ENCODE results near the gene CFAP251.

CFAP251 gene

GRCh38 chr12:121893961-121894460, 24.4 kb upstream of the CFAP251 start:
- in situ Hi-C loops (cut with HindIII; ENCODE audit: low sequenced_read_pairs) = no loop called here
- TF ChIP-seq CTCF (IDR thresholded peaks at IDR 0.05; ENCODE audit: low read depth, low read length, missing control alignments) = no peak
- H3K4me3 ChIP-seq (ENCODE audit: low read depth, low read length) = no peak overlapping the region
- DNase-seq (ENCODE audit: low read depth) = peak; percentile 45

- H3K4me3 ChIP-seq (ENCODE audit: low read depth, low read length) = no peak overlapping the region
- peak; percentile 51 for TF ChIP-seq CTCF (IDR thresholded peaks at IDR 0.05; ENCODE audit: low read depth, low read length, missing control alignments)
- DNase-seq (ENCODE audit: low read depth) = peak; percentile 42
- in situ Hi-C loops (cut with HindIII; ENCODE audit: low sequenced_read_pairs) = no loop called here
Measured at GRCh38 chr12:121894633-121895032, 23.8 kb upstream of the CFAP251 start.

GRCh38 chr12:121898287-121898686, 20.1 kb upstream of the CFAP251 start:
- no peak for TF ChIP-seq CTCF (IDR thresholded peaks at IDR 0.05; ENCODE audit: low read depth, low read length, missing control alignments)
- no peak overlapping the region for H3K4me3 ChIP-seq (ENCODE audit: low read depth, low read length)
- DNase-seq (ENCODE audit: low read depth) = no peak
- in situ Hi-C loops (cut with HindIII; ENCODE audit: low sequenced_read_pairs) = no loop called here

- H3K4me3 ChIP-seq (ENCODE audit: low read depth, low read length) = no peak overlapping the region
- DNase-seq (ENCODE audit: low read depth) = no peak
- in situ Hi-C loops (cut with HindIII; ENCODE audit: low sequenced_read_pairs) = no loop called here
- TF ChIP-seq CTCF (IDR thresholded peaks at IDR 0.05; ENCODE audit: low read depth, low read length, missing control alignments) = no peak
Measured at GRCh38 chr12:121899590-121899989, 18.8 kb upstream of the CFAP251 start.

- in situ Hi-C loops (cut with HindIII; ENCODE audit: low sequenced_read_pairs) = no loop called here
Measured at GRCh38 chr12:121903202-121903601, 15.2 kb upstream of the CFAP251 start.

GRCh38 chr12:121905746-121906145, 12.6 kb upstream of the CFAP251 start:
- no peak for DNase-seq (ENCODE audit: low read depth)
- no peak for TF ChIP-seq CTCF (IDR thresholded peaks at IDR 0.05; ENCODE audit: low read depth, low read length, missing control alignments)
- H3K4me3 ChIP-seq (ENCODE audit: low read depth, low read length) = no peak overlapping the region
- in situ Hi-C loops (cut with HindIII; ENCODE audit: low sequenced_read_pairs) = no loop called here

More at GRCh38 chr12:121903202-121903601, 15.2 kb upstream of the CFAP251 start:
- DNase-seq (ENCODE audit: low read depth) = no peak
- H3K4me3 ChIP-seq (ENCODE audit: low read depth, low read length) = no peak overlapping the region
- TF ChIP-seq CTCF (IDR thresholded peaks at IDR 0.05; ENCODE audit: low read depth, low read length, missing control alignments) = no peak

- in situ Hi-C loops (cut with HindIII; ENCODE audit: low sequenced_read_pairs) = no loop called here
- no peak for TF ChIP-seq CTCF (IDR thresholded peaks at IDR 0.05; ENCODE audit: low read depth, low read length, missing control alignments)
- H3K4me3 ChIP-seq (ENCODE audit: low read depth, low read length) = no peak overlapping the region
- no peak for DNase-seq (ENCODE audit: low read depth)
Measured at GRCh38 chr12:121908702-121909101, 9.7 kb upstream of the CFAP251 start.
